ENCODE measurements around the gene ZBTB7A. TPM values are rescaled to one million over a fixed set of nuclear protein-coding genes. Genes with fewer than 3 reads are reported as not detected.

Gene ZBTB7A
- total RNA-seq, 4 donors from 2014 or later = 138 to 162 (median 152) TPM

- TF ChIP-seq POLR2A (IDR thresholded peaks at IDR 0.05) (no peak), CTCF (IDR thresholded peaks at IDR 0.05) (no peak)
- H3K4me3 ChIP-seq (ENCODE audit: low read depth, poor library complexity, severe bottlenecking) = no peak overlapping the region
- DNase-seq (ENCODE audit: low spot score in 2 of 2) = no peak
- intact Hi-C loops (cut with DNase I; ENCODE audit: low total_unique reads) = no loop called here
- 89 to 100% methylated on average over 3 to 14 of the region's 14 CpGs for WGBS, 2 donors
Observed at GRCh38 chr19:4042064-4042730, 24.5 kb downstream of the ZBTB7A start.

- 82 to 86% methylated on average over 33 to 39 of the region's 40 CpGs for WGBS, 2 donors
- TF ChIP-seq POLR2A (IDR thresholded peaks at IDR 0.05) = no peak
- TF ChIP-seq CTCF (IDR thresholded peaks at IDR 0.05) = no peak
- no peak overlapping the region for H3K4me3 ChIP-seq (ENCODE audit: low read depth, poor library complexity, severe bottlenecking)
- intact Hi-C loops (cut with DNase I; ENCODE audit: low total_unique reads) = no loop called here
- DNase-seq (ENCODE audit: low spot score in 2 of 2) = no peak
Observed at GRCh38 chr19:4038661-4039423, 27.9 kb downstream of the ZBTB7A start.

- DNase-seq (ENCODE audit: low spot score in 2 of 2) = no peak
- WGBS, 2 donors = 87 to 91% methylated on average over 33 of the region's 33 CpGs
- no peak overlapping the region for H3K4me3 ChIP-seq (ENCODE audit: low read depth, poor library complexity, severe bottlenecking)
- TF ChIP-seq CTCF (IDR thresholded peaks at IDR 0.05) (no peak), POLR2A (IDR thresholded peaks at IDR 0.05) (no peak)
- intact Hi-C loops (cut with DNase I; ENCODE audit: low total_unique reads) = no loop called here
Observed at GRCh38 chr19:4038057-4038456, 28.6 kb downstream of the ZBTB7A start.

- TF ChIP-seq POLR2A (IDR thresholded peaks at IDR 0.05) (no peak), CTCF (IDR thresholded peaks at IDR 0.05) (no peak)
- intact Hi-C loops (cut with DNase I; ENCODE audit: low total_unique reads) = no loop called here
- H3K4me3 ChIP-seq (ENCODE audit: low read depth, poor library complexity, severe bottlenecking) = no peak overlapping the region
- DNase-seq (ENCODE audit: low spot score in 2 of 2) = no peak
- 91% methylated on average over 51 to 54 of the region's 54 CpGs for WGBS, 2 donors
Observed at GRCh38 chr19:4037301-4037949, 29.3 kb downstream of the ZBTB7A start.

- DNase-seq (ENCODE audit: low spot score in 2 of 2) = no peak
- no peak overlapping the region for H3K4me3 ChIP-seq (ENCODE audit: low read depth, poor library complexity, severe bottlenecking)
- intact Hi-C loops (cut with DNase I; ENCODE audit: low total_unique reads) = no loop called here
- TF ChIP-seq CTCF (IDR thresholded peaks at IDR 0.05) = no peak
- TF ChIP-seq POLR2A (IDR thresholded peaks at IDR 0.05) = no peak
- 88 to 96% methylated on average over 24 to 25 of the region's 25 CpGs for WGBS, 2 donors
Observed at GRCh38 chr19:4036576-4037300, 30.0 kb downstream of the ZBTB7A start.
